H1 (cell line): ENCODE results near the gene ZBTB16. TPM values are rescaled to one million over a fixed set of nuclear protein-coding genes. Genes with fewer than 3 reads are reported as not detected.

ENCODE experiments used
- CTCF ChIA-PET: fragments of 300-600 bp; sonication (Branson Sonifier 250); formaldehyde crosslinking; loops from one replicate; lab custom pipeline; 2021; ENCODE audit not compliant: partially characterized antibody; lab: Charles Lee
- POLR2A ChIA-PET: fragments of 300-600 bp; sonication (Branson Sonifier 250); formaldehyde crosslinking; loops from one replicate; lab custom pipeline; 2021; ENCODE audit warnings: inconsistent platforms; ENCODE audit not compliant: partially characterized antibody; lab: Charles Lee
- DNase-seq, 2 experiments: peaks; one replicate each; pipeline versions ENCODE4 v3.0.0 to v3.0.0-alpha.2; 2010 to 2022; ENCODE audit warnings: low spot score in 2 of 2, low read depth in 1 of 2, mixed read lengths in 1 of 2
- FAIRE-seq: peaks from 2 replicates; lab custom pipeline; 2011; peaks lifted over from hg19 to GRCh38; lab: Jason Lieb, UNC
- H2AFZ ChIP-seq: 2 replicates; pipeline ENCODE4 v1.8.1; 2012; ENCODE audit warnings: low read length, inconsistent platforms
- H2AK5ac ChIP-seq: 2 replicates; pipeline ENCODE4 v1.6.1; 2013; ENCODE audit warnings: low read depth, low read length
- H2BK120ac ChIP-seq: replicated peaks from 2 replicates; pipeline ENCODE3; 2013; ENCODE audit warnings: low read depth, low read length, inconsistent platforms
- H2BK12ac ChIP-seq: 2 replicates; pipeline ENCODE4 v1.6.1; 2013; ENCODE audit warnings: low read depth, low read length
- H2BK15ac ChIP-seq: 2 replicates; pipeline ENCODE4 v1.6.1; 2013; ENCODE audit warnings: low read length
- H2BK20ac ChIP-seq: 2 replicates; pipeline ENCODE4 v1.6.1; 2013; ENCODE audit warnings: low read length
- H2BK5ac ChIP-seq: 2 replicates; pipeline ENCODE4 v1.6.1; 2013; ENCODE audit warnings: low read depth, low read length
- H3K14ac ChIP-seq: 2 replicates; pipeline ENCODE4 v1.6.1; 2013; ENCODE audit warnings: inconsistent platforms; ENCODE audit not compliant: insufficient read length
- H3K18ac ChIP-seq: 2 replicates; pipeline ENCODE4 v1.6.1; 2013; ENCODE audit warnings: low read length; ENCODE audit errors: extremely low read depth
- H3K23ac ChIP-seq: 2 replicates; pipeline ENCODE4 v1.6.1; 2013; ENCODE audit warnings: inconsistent platforms; ENCODE audit not compliant: insufficient read length
- H3K23me2 ChIP-seq: 2 replicates; pipeline ENCODE4 v1.6.1; 2013; ENCODE audit warnings: low read depth, low read length
- H3K27ac ChIP-seq: 2 replicates; pipeline ENCODE4 v1.6.1; 2011; ENCODE audit warnings: low read depth, low read length, inconsistent platforms
- H3K27me3 ChIP-seq, 4 experiments: replicated peaks in 1 of 4; 1 replicate in 1 of 4; 2 replicates in 3 of 4; pipeline versions ENCODE4 v1.6.1 to v1.8.1; 2011 to 2013; ENCODE audit warnings: low read length in 3 of 4, mild to moderate bottlenecking in 3 of 4, inconsistent platforms in 2 of 4, mixed read lengths in 2 of 4, moderate library complexity in 1 of 4; ENCODE audit not compliant: control insufficient read depth in 3 of 4, insufficient read depth in 3 of 4; ENCODE audit errors: extremely low read depth in 1 of 4
- H3K36me3 ChIP-seq, 4 experiments: 2 replicates each; pipeline versions ENCODE4 v1.6.1 to v1.8.1; 2011 to 2013; ENCODE audit warnings: mild to moderate bottlenecking in 4 of 4, low read length in 3 of 4, moderate library complexity in 2 of 4, control low read depth in 1 of 4, inconsistent platforms in 1 of 4; ENCODE audit not compliant: insufficient read depth in 4 of 4, control insufficient read depth in 2 of 4
- H3K4ac ChIP-seq: replicated peaks from 2 replicates; pipeline ENCODE3; 2013; ENCODE audit warnings: low read length, low read depth, mixed read lengths, inconsistent platforms; ENCODE audit not compliant: insufficient read length
- H3K4me1 ChIP-seq, 4 experiments: replicated peaks in 1 of 4; 1 replicate in 1 of 4; 2 replicates in 3 of 4; pipeline versions ENCODE4 v1.6.1 to v1.8.1; 2011 to 2013; ENCODE audit warnings: low read length in 3 of 4, inconsistent platforms in 2 of 4, mixed read lengths in 1 of 4; ENCODE audit not compliant: insufficient read depth in 4 of 4, control insufficient read depth in 3 of 4
- H3K4me2 ChIP-seq, 2 experiments: 2 replicates each; pipeline versions ENCODE4 v1.6.1 to v1.8.1; 2011 to 2013; ENCODE audit warnings: low read depth in 2 of 2, low read length in 2 of 2, control low read depth in 1 of 2, inconsistent platforms in 1 of 2, mild to moderate bottlenecking in 1 of 2; ENCODE audit not compliant: insufficient read depth in 1 of 2
- H3K4me3 ChIP-seq, 4 experiments: fragments of 200-600, 300-600 bp in 1 of 4; sonication (generic), shearing (Covaris generic), sonication (Bioruptor Twin) in 1 of 4; 2 replicates each; pipeline versions ENCODE4 v1.5.1 to v1.8.1; 2011 to 2016; ENCODE audit warnings: low read length in 4 of 4, low read depth in 3 of 4, control low read depth in 2 of 4, inconsistent platforms in 2 of 4, mild to moderate bottlenecking in 2 of 4, mixed read lengths in 1 of 4, moderate library complexity in 1 of 4; ENCODE audit not compliant: insufficient read depth in 2 of 4; ENCODE audit errors: extremely low read depth in 1 of 4
- H3K56ac ChIP-seq: replicated peaks from 2 replicates; pipeline ENCODE3; 2013; ENCODE audit warnings: low read depth, mild to moderate bottlenecking, mixed read lengths, low read length, inconsistent platforms; ENCODE audit not compliant: insufficient read length
- H3K79me1 ChIP-seq: 2 replicates; pipeline ENCODE4 v1.6.1; 2013; ENCODE audit warnings: low read depth, low read length, control low read depth
- H3K79me2 ChIP-seq, 2 experiments: 2 replicates each; pipeline versions ENCODE4 v1.6.1 to v1.8.1; 2012 to 2013; ENCODE audit warnings: low read length in 2 of 2, mild to moderate bottlenecking in 2 of 2, inconsistent platforms in 1 of 2; ENCODE audit not compliant: insufficient read depth in 2 of 2, control insufficient read depth in 1 of 2
- H3K9ac ChIP-seq, 4 experiments: replicated peaks in 1 of 4; 1 replicate in 1 of 4; 2 replicates in 3 of 4; pipeline versions ENCODE4 v1.6.1 to v1.8.1; 2011 to 2013; ENCODE audit warnings: low read depth in 3 of 4, low read length in 3 of 4, control low read depth in 2 of 4, mild to moderate bottlenecking in 2 of 4, moderate library complexity in 2 of 4, inconsistent platforms in 1 of 4; ENCODE audit errors: extremely low read depth in 1 of 4
- H3K9me3 ChIP-seq, 2 experiments: 2 replicates each; pipeline versions ENCODE4 v1.6.1 to v1.8.1; 2012 to 2013; ENCODE audit warnings: mild to moderate bottlenecking in 2 of 2, moderate library complexity in 2 of 2, control low read depth in 1 of 2, inconsistent platforms in 1 of 2, low read depth in 1 of 2, low read length in 1 of 2, mixed read lengths in 1 of 2; ENCODE audit not compliant: insufficient read depth in 2 of 2
- H4K20me1 ChIP-seq, 2 experiments: replicated peaks in 1 of 2; 2 replicates each; pipeline versions ENCODE3 to v1.8.1; 2011 to 2013; ENCODE audit warnings: inconsistent platforms in 2 of 2, low read length in 2 of 2, mild to moderate bottlenecking in 1 of 2; ENCODE audit not compliant: insufficient read depth in 2 of 2, control insufficient read depth in 1 of 2
- H4K5ac ChIP-seq: 2 replicates; pipeline ENCODE4 v1.6.1; 2013; ENCODE audit warnings: low read length, low read depth, mixed read lengths, inconsistent platforms; ENCODE audit not compliant: insufficient read length
- H4K8ac ChIP-seq: 2 replicates; pipeline ENCODE4 v1.8.0; 2013; ENCODE audit warnings: mild to moderate bottlenecking, moderate library complexity, low read length, inconsistent platforms; ENCODE audit not compliant: insufficient read depth; ENCODE audit errors: extremely low read depth
- H4K91ac ChIP-seq: replicated peaks from 2 replicates; pipeline ENCODE3; 2013; ENCODE audit warnings: low read length, mixed read lengths, inconsistent platforms; ENCODE audit not compliant: insufficient read length
- ASH2L ChIP-seq: fragments of 200-600, 300-600 bp; sonication (generic); IDR thresholded peaks from one replicate; pipeline ENCODE4 v1.7.1; 2017; ENCODE audit warnings: low read length
- CBX8 ChIP-seq: fragments of 300-800, 300-1000 bp; sonication (generic); IDR thresholded peaks from 2 replicates; pipeline ENCODE4 v1.7.1; 2016; ENCODE audit warnings: low read depth, low read length, borderline replicate concordance
- CEBPB ChIP-seq: IDR thresholded peaks from 2 replicates; pipeline ENCODE4 v1.6.1; 2012; ENCODE audit warnings: low read depth, low read length
- CHD2 ChIP-seq: IDR thresholded peaks from 2 replicates; pipeline ENCODE4 v1.6.1; 2012; ENCODE audit warnings: low read length, improper control_type of control experiment
- CREB1 ChIP-seq: IDR thresholded peaks from 2 replicates; pipeline ENCODE4 v1.6.1; 2012; ENCODE audit warnings: inconsistent platforms
- HDAC2 ChIP-seq, 2 experiments: fragments of 300-600 bp in 1 of 2; sonication (generic) in 1 of 2; IDR thresholded peaks; 2 replicates each; pipeline ENCODE4 v1.6.1; 2011 to 2012; ENCODE audit warnings: low read depth in 2 of 2, low read length in 2 of 2, mild to moderate bottlenecking in 2 of 2, moderate library complexity in 2 of 2, borderline replicate concordance in 1 of 2, inconsistent platforms in 1 of 2
- NANOG ChIP-seq: IDR thresholded peaks from 2 replicates; pipeline ENCODE4 v1.6.1; 2011; ENCODE audit warnings: low read length, low read depth, mild to moderate bottlenecking, inconsistent platforms; ENCODE audit not compliant: insufficient read depth, poor library complexity, severe bottlenecking
- SIN3A ChIP-seq, 2 experiments: IDR thresholded peaks in 1 of 2; conservative IDR thresholded peaks in 1 of 2; 2 replicates each; pipeline ENCODE4 v1.6.1; 2011 to 2012; ENCODE audit warnings: low read length in 2 of 2, improper control_type of control experiment in 1 of 2, low read depth in 1 of 2, mild to moderate bottlenecking in 1 of 2
- SP1 ChIP-seq: IDR thresholded peaks from 2 replicates; pipeline ENCODE4 v1.6.1; 2011; ENCODE audit warnings: low read depth, low read length
- SUZ12 ChIP-seq: fragments of 200-600 bp; sonication (generic); IDR thresholded peaks from 2 replicates; pipeline ENCODE4 v1.6.1; 2012; ENCODE audit warnings: mild to moderate bottlenecking, inconsistent platforms, low read length, moderate library complexity, mixed read lengths
- TEAD4 ChIP-seq: IDR thresholded peaks from 2 replicates; pipeline ENCODE4 v1.6.1; 2012; ENCODE audit warnings: low read depth, low read length, inconsistent platforms, mixed read lengths
- WGBS, 2 experiments: shearing (Covaris generic) in 1 of 2; methylation state at CpG; one replicate each; pipeline versions ENCODE4 v1.1.6 to v1.1.7; 2013 to 2015; ENCODE audit warnings: low lambda C conversion rate in 2 of 2, mixed read lengths in 2 of 2, inconsistent platforms in 1 of 2, low coverage in 1 of 2, missing lambda C conversion rate in 1 of 2; ENCODE audit not compliant: insufficient replicate concordance in 2 of 2, insufficient coverage in 1 of 2, insufficient read length in 1 of 2; ENCODE audit errors: extremely low coverage in 1 of 2, missing lambda C conversion rate in 1 of 2; 5-methylcytosine and 5-hydroxymethylcytosine counted together
- polyA plus RNA-seq, 7 experiments: library from polyadenylated mRNA; depleted of rRNA in 3 of 7; stranded (reverse) in 5 of 7; unstranded in 2 of 7; fragments of >200 nt in 5 of 7; fragments of 200-250 nt in 2 of 7; gene quantifications; 1 replicate in 5 of 7; 2 replicates in 1 of 7; 4 replicates in 1 of 7; pipeline versions ENCODE4 v1.2.1 to v1.2.3, GENCODE V29; 2011 to 2013; ENCODE audit warnings: missing spikeins in 2 of 7, mixed read lengths in 2 of 7
- total RNA-seq: library from RNA; stranded (reverse); fragmentation: NEBNext Ultra II Directional; extraction: Animal tissue kit (Norgen Biotek cat#: 25700); gene quantifications from 2 replicates; pipeline ENCODE4 v1.2.1, GENCODE V29; 2021
- TF ChIP-seq, protein P1 (sequence below): IDR thresholded peaks from 2 replicates; pipeline ENCODE4 v1.6.1; 2012; ENCODE audit warnings: inconsistent platforms

The ZBTB16 gene
- total and polyA plus RNA-seq, 2 of the 8 experiments (the other 6 are each of a cell fraction or from before 2014, with no cell fraction given) = 0.12 to 0.61 TPM

DNA sequence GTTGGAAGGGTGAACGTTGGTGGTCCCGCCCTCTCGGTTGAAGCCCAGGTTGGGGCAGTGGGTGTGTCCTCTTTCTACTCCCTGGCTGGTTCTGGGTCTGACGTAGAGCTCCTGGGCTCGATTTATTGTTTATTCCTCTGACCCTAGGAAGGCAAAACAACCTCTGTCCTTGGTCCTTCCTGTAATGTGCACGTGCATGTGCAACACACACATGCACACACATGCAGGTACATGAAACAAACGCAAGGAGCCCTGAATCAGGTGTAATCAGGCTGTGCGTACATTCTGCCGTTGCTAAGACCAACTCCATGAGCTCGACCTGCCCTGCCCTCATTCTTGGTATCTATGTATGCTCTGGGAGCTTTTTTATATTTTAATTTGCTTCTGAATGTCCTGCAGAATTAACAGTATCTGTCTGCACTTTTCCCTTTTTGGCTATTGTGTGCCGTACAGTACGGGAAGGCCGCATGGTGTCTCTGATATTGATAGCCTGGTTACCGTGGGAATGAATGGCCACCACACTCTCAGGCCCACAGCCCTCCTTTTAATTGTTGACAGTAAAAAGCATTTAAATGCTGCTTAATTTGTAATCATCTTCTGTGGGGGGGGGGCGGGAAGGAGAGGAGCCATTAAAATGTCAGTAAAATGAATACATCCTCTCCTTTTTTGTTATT, 170.7 kb downstream of the ZBTB16 start:
- DNase-seq (no peak), FAIRE-seq (no peak)
- Histone ChIP-seq H3K18ac (no peak overlapping the region), H4K20me1 (peaks cover 0 to 3% of the 10 kb centered on the region in 2 experiments), H3K27me3 (peaks cover 0 to 13% (median 5%) of the 10 kb centered on the region in 4 experiments; a peak in 4 of 7 replicates), H3K9me3 (no peaks in the 10 kb centered on the region), H3K4me2 (no peak overlapping the region), H4K91ac (no peak overlapping the region), H2BK12ac (0 out of 2 replicates have a peak overlapping the region, but pooled peaks have one; percentile 18), H4K8ac (no peak overlapping the region), H3K4me3 (no peak overlapping the region), H3K4me1 (peaks cover 2 to 14% (median 5%) of the 10 kb centered on the region in 4 experiments; a peak in 5 of 7 replicates), H2AK5ac (peak overlapping the region; percentile 60; the same call in 1 of the 2 replicates), H4K5ac (no peak overlapping the region), H3K14ac (no peak overlapping the region), H3K36me3 (no peaks in the 10 kb centered on the region), H3K79me2 (no peaks in the 10 kb centered on the region), H3K56ac (no peak overlapping the region), H3K27ac (no peak overlapping the region), H3K23ac (no peak overlapping the region), H3K4ac (no peak overlapping the region), H2BK5ac (no peak overlapping the region), H2AFZ (no peak overlapping the region), H3K9ac (no peak overlapping the region), H3K23me2 (no peaks in the 10 kb centered on the region; the same call in 1 of the 2 replicates), H2BK20ac (no peak overlapping the region; the same call in 1 of the 2 replicates), H2BK15ac (no peak overlapping the region), H3K79me1 (no peaks in the 10 kb centered on the region), H2BK120ac (no peak overlapping the region)
- CTCF ChIA-PET = interaction anchor here (0.9 to 2.5 kb wide), 8 partner anchors 10 to 212 kb away, joined by 3 to 8 read pairs (median 3); no protein-coding TSS in a partner anchor
- POLR2A ChIA-PET = interaction anchor here (0.6 kb wide), 1 partner anchor 598 kb away, joined by 3 read pairs; no protein-coding TSS in a partner anchor
- WGBS, 2 experiments = 88% methylated on average over 14 of the region's 15 CpGs; no CpG with 5 or more reads in 1 of the 2 experiments
- no peak for TF ChIP-seq HDAC2 (IDR thresholded peaks at IDR 0.05; ENCODE audit: borderline replicate concordance in 1 of 2, low read depth in 2 of 2, low read length in 2 of 2)
- no peak for TF ChIP-seq CEBPB
- TF ChIP-seq SP1 = no peak
- TF ChIP-seq CREB1 = no peak
- no peak for TF ChIP-seq CBX8
- TF ChIP-seq SUZ12 = no peak
- no peak for TF ChIP-seq CHD2
- TF ChIP-seq SIN3A (conservative IDR thresholded peaks at IDR 0.05 in 1 of 2, IDR thresholded peaks at IDR 0.05 in 1 of 2; ENCODE audit: low read depth in 1 of 2, low read length in 2 of 2) = no peak
- no peak for TF ChIP-seq NANOG
- TF ChIP-seq, protein P1, sequence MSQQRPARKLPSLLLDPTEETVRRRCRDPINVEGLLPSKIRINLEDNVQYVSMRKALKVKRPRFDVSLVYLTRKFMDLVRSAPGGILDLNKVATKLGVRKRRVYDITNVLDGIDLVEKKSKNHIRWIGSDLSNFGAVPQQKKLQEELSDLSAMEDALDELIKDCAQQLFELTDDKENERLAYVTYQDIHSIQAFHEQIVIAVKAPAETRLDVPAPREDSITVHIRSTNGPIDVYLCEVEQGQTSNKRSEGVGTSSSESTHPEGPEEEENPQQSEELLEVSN = no peak
- TF ChIP-seq ASH2L = no peak
- no peak for TF ChIP-seq TEAD4
